SK-N-SH (cell line): ENCODE measurements around the gene GNL3L. TPM values are rescaled to one million over a fixed set of nuclear protein-coding genes. Genes with fewer than 3 reads are reported as not detected.

ENCODE experiments used
- CTCF ChIA-PET: fragments of 300-600, 350-600 bp; formaldehyde crosslinking; extraction: SDS; loops from one replicate; lab custom pipeline; 2021; lab: Yijun Ruan, JAX
- POLR2A ChIA-PET: fragments of 350-600 bp; sonication (Branson Sonifier 250); formaldehyde crosslinking; extraction: SDS; loops from one replicate; lab custom pipeline; 2020; ENCODE audit warnings: antibody characterized with exemption, inconsistent platforms; lab: Yijun Ruan, JAX
- DNase-seq: peaks from one replicate; pipeline ENCODE4 v3.0.0; 2012
- H2AFZ ChIP-seq: fragments of 200-600 bp; sonication (generic); 2 replicates; pipeline ENCODE4 v1.8.1; 2016; ENCODE audit warnings: antibody characterized with exemption, mild to moderate bottlenecking, low read depth
- H3F3A ChIP-seq: fragments of 200-600 bp; sonication (generic); replicated peaks from 2 replicates; pipeline ENCODE3; 2016; ENCODE audit warnings: antibody characterized with exemption, mild to moderate bottlenecking; ENCODE audit not compliant: insufficient read depth
- H3K27ac ChIP-seq, 2 experiments: fragments of 200-500 bp in 1 of 2; fragments of 200-600 bp in 1 of 2; sonication (Bioruptor generic) in 1 of 2; sonication (generic), shearing (Covaris generic) in 1 of 2; 2 replicates each; pipeline versions ENCODE4 v1.5.1 to v1.6.1; 2014 to 2016; ENCODE audit warnings: low read depth in 2 of 2, inconsistent platforms in 1 of 2, low read length in 1 of 2, mild to moderate bottlenecking in 1 of 2, mixed read lengths in 1 of 2
- H3K27me3 ChIP-seq: fragments of 200-600 bp; sonication (generic), shearing (Covaris generic); 2 replicates; pipeline ENCODE4 v1.6.1; 2016; ENCODE audit warnings: mixed run types; ENCODE audit not compliant: insufficient read depth
- H3K36me3 ChIP-seq, 2 experiments: fragments of 200-500 bp in 1 of 2; fragments of 200-600 bp in 1 of 2; sonication (Bioruptor generic) in 1 of 2; sonication (generic) in 1 of 2; replicated peaks in 1 of 2; 2 replicates each; pipeline versions ENCODE3 to v1.5.1; 2014 to 2016; ENCODE audit warnings: low read length in 1 of 2, mild to moderate bottlenecking in 1 of 2; ENCODE audit not compliant: insufficient read depth in 2 of 2, control insufficient read depth in 1 of 2
- H3K4me1 ChIP-seq, 2 experiments: fragments of 200-500 bp in 1 of 2; fragments of 200-600 bp in 1 of 2; sonication (Bioruptor generic) in 1 of 2; sonication (generic), shearing (Covaris generic) in 1 of 2; 2 replicates each; pipeline versions ENCODE4 v1.5.1 to v1.6.1; 2014 to 2016; ENCODE audit warnings: low read depth in 1 of 2, low read length in 1 of 2, mixed run types in 1 of 2; ENCODE audit not compliant: insufficient read depth in 2 of 2, control insufficient read depth in 1 of 2
- H3K4me2 ChIP-seq: fragments of 200-600 bp; sonication (generic), shearing (Covaris generic); 2 replicates; pipeline ENCODE4 v1.6.1; 2017; ENCODE audit warnings: mixed run types
- H3K4me3 ChIP-seq, 2 experiments: fragments of 200-500 bp in 1 of 2; fragments of 200-600 bp in 1 of 2; sonication (Bioruptor generic) in 1 of 2; sonication (generic), shearing (Covaris generic) in 1 of 2; 2 replicates each; pipeline versions ENCODE4 v1.5.1 to v1.8.1; 2014 to 2016; ENCODE audit warnings: low read depth in 2 of 2, inconsistent platforms in 1 of 2, low read length in 1 of 2, mild to moderate bottlenecking in 1 of 2, mixed read lengths in 1 of 2, moderate library complexity in 1 of 2
- H3K79me2 ChIP-seq: fragments of 200-600 bp; sonication (generic); 2 replicates; pipeline ENCODE4 v1.8.1; 2017; ENCODE audit warnings: mild to moderate bottlenecking; ENCODE audit not compliant: insufficient read depth
- H3K9ac ChIP-seq: fragments of 200-600 bp; sonication (generic); 2 replicates; pipeline ENCODE4 v1.6.1; 2017; ENCODE audit warnings: mixed run types
- H3K9me2 ChIP-seq: fragments of 200-600 bp; sonication (generic); 2 replicates; pipeline ENCODE4 v1.6.1; 2017; ENCODE audit warnings: mixed run types
- H3K9me3 ChIP-seq: fragments of 200-600 bp; sonication (generic); 2 replicates; pipeline ENCODE4 v1.6.1; 2017; ENCODE audit warnings: mixed run types, mild to moderate bottlenecking, moderate library complexity
- H4K20me1 ChIP-seq: fragments of 200-600 bp; sonication (generic); 2 replicates; pipeline ENCODE4 v1.6.1; 2017; ENCODE audit warnings: mild to moderate bottlenecking, mixed run types; ENCODE audit not compliant: insufficient read depth
- FOXM1 ChIP-seq: IDR thresholded peaks from 2 replicates; pipeline ENCODE4 v1.4.0; 2012; ENCODE audit warnings: low read depth, mild to moderate bottlenecking
- GABPA ChIP-seq: IDR thresholded peaks from 2 replicates; pipeline ENCODE4 v1.4.0; 2012; ENCODE audit warnings: low read depth, mild to moderate bottlenecking
- JUND ChIP-seq: IDR thresholded peaks from 2 replicates; pipeline ENCODE4 v1.4.0; 2012
- MEF2A ChIP-seq: IDR thresholded peaks from 2 replicates; pipeline ENCODE4 v1.4.0; 2012; ENCODE audit warnings: low read depth, borderline replicate concordance
- MXI1 ChIP-seq: IDR thresholded peaks from 2 replicates; pipeline ENCODE4 v1.6.1; 2012; ENCODE audit warnings: mild to moderate bottlenecking, low read depth, low read length, improper control_type of control experiment
- NFIC ChIP-seq: IDR thresholded peaks from 2 replicates; pipeline ENCODE4 v1.4.0; 2012; ENCODE audit warnings: borderline replicate concordance
- NRF1 ChIP-seq: IDR thresholded peaks from 2 replicates; pipeline ENCODE4 v1.6.1; 2012; ENCODE audit warnings: low read depth, mild to moderate bottlenecking, low read length
- RAD21 ChIP-seq: IDR thresholded peaks from 2 replicates; pipeline ENCODE4 v1.6.1; 2012; ENCODE audit warnings: mild to moderate bottlenecking, low read length
- RXRA ChIP-seq: IDR thresholded peaks from 2 replicates; pipeline ENCODE4 v1.4.0; 2012; ENCODE audit warnings: low read depth, mild to moderate bottlenecking, borderline replicate concordance
- SIN3A ChIP-seq: IDR thresholded peaks from 2 replicates; pipeline ENCODE4 v1.6.1; 2012; ENCODE audit warnings: low read depth, mild to moderate bottlenecking, low read length, moderate library complexity, borderline replicate concordance
- SMC3 ChIP-seq: IDR thresholded peaks from 2 replicates; pipeline ENCODE4 v1.6.1; 2012; ENCODE audit warnings: low read depth, low read length, improper control_type of control experiment
- TAF1 ChIP-seq: IDR thresholded peaks from 2 replicates; pipeline ENCODE4 v1.6.1; 2012; ENCODE audit warnings: low read depth, mild to moderate bottlenecking, low read length, moderate library complexity, borderline replicate concordance
- TCF12 ChIP-seq: IDR thresholded peaks from 2 replicates; pipeline ENCODE4 v1.4.0; 2012
- TEAD4 ChIP-seq: IDR thresholded peaks from 2 replicates; pipeline ENCODE4 v1.4.0; 2012; ENCODE audit warnings: mild to moderate bottlenecking, borderline replicate concordance; ENCODE audit not compliant: insufficient read depth
- USF1 ChIP-seq: IDR thresholded peaks from 2 replicates; pipeline ENCODE4 v1.4.0; 2012; ENCODE audit warnings: low read depth, borderline replicate concordance
- YY1 ChIP-seq: IDR thresholded peaks from 2 replicates; pipeline ENCODE4 v1.4.0; 2012; ENCODE audit warnings: low read depth, mild to moderate bottlenecking
- WGBS: methylation state at CpG from one replicate; pipeline ENCODE4 v1.1.6; 2017; ENCODE audit warnings: low lambda C conversion rate; 5-methylcytosine and 5-hydroxymethylcytosine counted together
- polyA plus RNA-seq, 3 experiments: library from polyadenylated mRNA; depleted of rRNA; stranded (reverse); fragments of >200 nt; gene quantifications; 2 replicates each; pipeline ENCODE4 v1.2.3, GENCODE V29; 2012
- TF ChIP-seq, protein P1 (sequence below): fragments of 150-350 bp; IDR thresholded peaks from 2 replicates; pipeline ENCODE4 v1.6.1; 2016; ENCODE audit warnings: mild to moderate bottlenecking, low read depth, low read length
- TF ChIP-seq, protein P2 (sequence below): IDR thresholded peaks from 2 replicates; pipeline ENCODE4 v1.4.0; 2012; ENCODE audit warnings: low read depth
- TF ChIP-seq, protein P3 (sequence below): fragments of 150-350 bp; IDR thresholded peaks from 2 replicates; pipeline ENCODE4 v1.6.1; 2017; ENCODE audit warnings: antibody characterized with exemption, low read length, low read depth, borderline replicate concordance

Gene GNL3L
- polyA plus RNA-seq, 1 of the 3 experiments (the other 2 are of a cell fraction): 16.3 TPM

GRCh38 chrX:54550821-54551220 lies 20.8 kb downstream of the GNL3L start:
- Histone ChIP-seq H3K27me3 (no peaks in the 10 kb centered on the region; the same call in 1 of the 2 replicates), H3K36me3 (peaks cover 4 to 27% of the 10 kb centered on the region in 2 experiments), H3K27ac (no peak overlapping the region), H3K79me2 (no peaks in the 10 kb centered on the region), H2AFZ (no peak overlapping the region), H3K9me3 (no peaks in the 10 kb centered on the region), H3F3A (no peaks in the 10 kb centered on the region), H3K9me2 (no peaks in the 10 kb centered on the region), H4K20me1 (no peaks in the 10 kb centered on the region), H3K4me2 (no peak overlapping the region), H3K4me1 (no peaks in the 10 kb centered on the region), H3K4me3 (no peak overlapping the region), H3K9ac (no peak overlapping the region)
- no peak for DNase-seq
- ChIA-PET POLR2A (no interaction called here), CTCF (no interaction called here)
- WGBS: 59% methylated on average over 4 of the region's 4 CpGs
- no peak for TF ChIP-seq USF1
- TF ChIP-seq, protein P1, sequence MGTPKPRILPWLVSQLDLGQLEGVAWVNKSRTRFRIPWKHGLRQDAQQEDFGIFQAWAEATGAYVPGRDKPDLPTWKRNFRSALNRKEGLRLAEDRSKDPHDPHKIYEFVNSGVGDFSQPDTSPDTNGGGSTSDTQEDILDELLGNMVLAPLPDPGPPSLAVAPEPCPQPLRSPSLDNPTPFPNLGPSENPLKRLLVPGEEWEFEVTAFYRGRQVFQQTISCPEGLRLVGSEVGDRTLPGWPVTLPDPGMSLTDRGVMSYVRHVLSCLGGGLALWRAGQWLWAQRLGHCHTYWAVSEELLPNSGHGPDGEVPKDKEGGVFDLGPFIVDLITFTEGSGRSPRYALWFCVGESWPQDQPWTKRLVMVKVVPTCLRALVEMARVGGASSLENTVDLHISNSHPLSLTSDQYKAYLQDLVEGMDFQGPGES: no peak
- TF ChIP-seq JUND: no peak
- no peak for TF ChIP-seq TAF1
- no peak for TF ChIP-seq MEF2A
- no peak for TF ChIP-seq SIN3A
- no peak for TF ChIP-seq YY1
- no peak for TF ChIP-seq MXI1
- no peak for TF ChIP-seq TEAD4
- TF ChIP-seq NRF1: no peak
- no peak for TF ChIP-seq FOXM1
- TF ChIP-seq, protein P2, sequence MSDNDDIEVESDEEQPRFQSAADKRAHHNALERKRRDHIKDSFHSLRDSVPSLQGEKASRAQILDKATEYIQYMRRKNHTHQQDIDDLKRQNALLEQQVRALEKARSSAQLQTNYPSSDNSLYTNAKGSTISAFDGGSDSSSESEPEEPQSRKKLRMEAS: no peak
- no peak for TF ChIP-seq GABPA
- no peak for TF ChIP-seq TCF12
- TF ChIP-seq RXRA: no peak
- TF ChIP-seq, protein P3, sequence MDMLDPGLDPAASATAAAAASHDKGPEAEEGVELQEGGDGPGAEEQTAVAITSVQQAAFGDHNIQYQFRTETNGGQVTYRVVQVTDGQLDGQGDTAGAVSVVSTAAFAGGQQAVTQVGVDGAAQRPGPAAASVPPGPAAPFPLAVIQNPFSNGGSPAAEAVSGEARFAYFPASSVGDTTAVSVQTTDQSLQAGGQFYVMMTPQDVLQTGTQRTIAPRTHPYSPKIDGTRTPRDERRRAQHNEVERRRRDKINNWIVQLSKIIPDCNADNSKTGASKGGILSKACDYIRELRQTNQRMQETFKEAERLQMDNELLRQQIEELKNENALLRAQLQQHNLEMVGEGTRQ: no peak
- TF ChIP-seq NFIC: no peak
- no peak for TF ChIP-seq SMC3
- TF ChIP-seq RAD21: no peak
